ENCODE measurements around the gene LAMC1. TPM values are rescaled to one million over a fixed set of nuclear protein-coding genes. Genes with fewer than 3 reads are reported as not detected.

The LAMC1 gene
- total and polyA plus RNA-seq, 3 donors from 2014 or later, result 64.5 to 112 (median 106) TPM

DNA sequence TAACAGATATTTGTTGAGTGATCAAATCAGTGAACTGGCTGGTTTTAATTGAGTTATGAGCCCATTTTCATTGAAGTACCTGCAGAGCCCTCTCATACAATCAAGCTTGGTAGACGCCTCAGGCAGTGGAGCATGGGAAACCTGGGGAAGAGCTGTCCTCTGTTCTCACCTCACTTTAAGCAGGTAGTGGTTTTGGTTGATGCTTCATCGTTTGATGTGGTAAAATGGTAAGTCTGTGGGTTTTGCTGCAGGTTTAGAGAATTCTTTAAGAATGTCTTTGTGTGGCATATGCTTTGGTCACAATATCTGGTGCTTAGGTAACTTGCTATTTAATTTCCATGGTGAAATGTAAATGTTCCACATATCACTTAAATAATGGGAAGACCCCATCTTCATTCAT is 10.0 kb downstream of the LAMC1 start:
- no peak for DNase-seq
- H3K4me1 ChIP-seq, result no peaks in the 10 kb centered on the region
- no peaks in the 10 kb centered on the region for H3K27me3 ChIP-seq
- intact Hi-C loops (cut with DNase I; ENCODE audit: low total_unique reads), result no loop called here
- TF ChIP-seq, protein P1, sequence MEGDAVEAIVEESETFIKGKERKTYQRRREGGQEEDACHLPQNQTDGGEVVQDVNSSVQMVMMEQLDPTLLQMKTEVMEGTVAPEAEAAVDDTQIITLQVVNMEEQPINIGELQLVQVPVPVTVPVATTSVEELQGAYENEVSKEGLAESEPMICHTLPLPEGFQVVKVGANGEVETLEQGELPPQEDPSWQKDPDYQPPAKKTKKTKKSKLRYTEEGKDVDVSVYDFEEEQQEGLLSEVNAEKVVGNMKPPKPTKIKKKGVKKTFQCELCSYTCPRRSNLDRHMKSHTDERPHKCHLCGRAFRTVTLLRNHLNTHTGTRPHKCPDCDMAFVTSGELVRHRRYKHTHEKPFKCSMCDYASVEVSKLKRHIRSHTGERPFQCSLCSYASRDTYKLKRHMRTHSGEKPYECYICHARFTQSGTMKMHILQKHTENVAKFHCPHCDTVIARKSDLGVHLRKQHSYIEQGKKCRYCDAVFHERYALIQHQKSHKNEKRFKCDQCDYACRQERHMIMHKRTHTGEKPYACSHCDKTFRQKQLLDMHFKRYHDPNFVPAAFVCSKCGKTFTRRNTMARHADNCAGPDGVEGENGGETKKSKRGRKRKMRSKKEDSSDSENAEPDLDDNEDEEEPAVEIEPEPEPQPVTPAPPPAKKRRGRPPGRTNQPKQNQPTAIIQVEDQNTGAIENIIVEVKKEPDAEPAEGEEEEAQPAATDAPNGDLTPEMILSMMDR (IDR thresholded peaks at IDR 0.05), result no peak
- no peak for TF ChIP-seq POLR2A (IDR thresholded peaks at IDR 0.05)
- H3K4me3 ChIP-seq, result no peak overlapping the region
- H3K9me3 ChIP-seq, result no peaks in the 10 kb centered on the region
- 90 to 91% methylated on average over 2 of the region's 2 CpGs for WGBS, 2 donors
- no peaks in the 10 kb centered on the region for H3K36me3 ChIP-seq (ENCODE audit: low read depth, missing control alignments)
- H3K27ac ChIP-seq, result no peak overlapping the region

DNA sequence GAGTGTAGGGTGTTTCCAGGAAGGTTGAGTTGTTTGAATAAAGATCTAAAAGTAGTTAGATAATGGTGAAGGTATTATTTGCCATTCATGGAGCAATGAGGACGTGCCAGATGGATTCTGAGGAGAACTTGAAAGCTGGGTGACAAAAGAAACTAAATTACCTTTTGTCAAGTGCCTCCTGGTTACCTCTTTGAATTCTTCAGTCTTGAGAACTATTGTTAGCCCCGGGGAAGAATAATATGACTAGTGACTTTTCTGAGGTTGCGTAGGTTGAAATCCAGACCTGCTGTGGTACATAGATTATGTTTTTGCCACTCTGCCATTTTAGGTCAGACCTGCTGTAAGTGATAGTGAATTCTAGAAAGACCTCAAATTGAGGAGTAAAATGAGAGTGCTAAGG is 11.5 kb downstream of the LAMC1 start:
- Histone ChIP-seq H3K27me3 (no peaks in the 10 kb centered on the region), H3K27ac (no peak overlapping the region), H3K4me1 (no peaks in the 10 kb centered on the region), H3K4me3 (no peak overlapping the region), H3K36me3 (ENCODE audit: low read depth, missing control alignments) (no peaks in the 10 kb centered on the region), H3K9me3 (no peaks in the 10 kb centered on the region)
- no peak for TF ChIP-seq POLR2A (IDR thresholded peaks at IDR 0.05)
- TF ChIP-seq, protein P1 (IDR thresholded peaks at IDR 0.05), result no peak
- no peak for DNase-seq
- WGBS, 2 donors, result 80 to 89% methylated on average over 3 of the region's 3 CpGs
- intact Hi-C loops (cut with DNase I; ENCODE audit: low total_unique reads), result no loop called here

DNA sequence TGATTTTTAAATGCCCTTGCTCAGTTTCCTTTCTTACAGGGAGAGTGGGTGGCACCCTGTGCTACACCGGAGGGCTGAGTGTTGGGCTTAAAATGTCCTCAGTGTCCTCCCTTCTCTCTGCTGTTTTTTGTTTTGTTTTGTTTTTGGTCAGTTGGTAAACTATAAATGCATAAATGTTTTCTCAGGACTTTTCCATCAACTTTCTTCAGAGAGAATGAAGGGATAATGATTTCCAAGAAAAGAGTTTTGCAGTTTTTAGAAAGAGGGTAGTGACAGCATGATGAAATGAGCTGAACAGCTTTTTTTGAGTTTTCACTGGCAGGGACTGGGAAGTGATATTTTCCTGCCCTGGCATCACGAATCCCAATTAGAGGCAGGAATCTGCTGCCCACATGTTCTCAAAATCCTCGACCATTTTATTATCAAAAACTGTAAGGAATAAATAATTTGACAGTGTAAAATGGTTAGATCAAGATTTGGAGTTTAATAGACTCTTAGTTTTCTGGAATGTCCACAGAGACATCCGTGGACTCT is 15.2 kb downstream of the LAMC1 start:
- intact Hi-C loops (cut with DNase I; ENCODE audit: low total_unique reads), result no loop called here
- Histone ChIP-seq H3K27ac (no peak overlapping the region), H3K36me3 (ENCODE audit: low read depth, missing control alignments) (no peaks in the 10 kb centered on the region), H3K9me3 (no peaks in the 10 kb centered on the region), H3K4me3 (no peak overlapping the region), H3K27me3 (no peaks in the 10 kb centered on the region), H3K4me1 (peaks cover 6% of the 10 kb centered on the region)
- no peak for DNase-seq
- WGBS, 2 donors, result 50 to 73% methylated on average over 4 of the region's 4 CpGs
- no peak for TF ChIP-seq POLR2A (IDR thresholded peaks at IDR 0.05)
- TF ChIP-seq, protein P1 (IDR thresholded peaks at IDR 0.05), result no peak

DNA sequence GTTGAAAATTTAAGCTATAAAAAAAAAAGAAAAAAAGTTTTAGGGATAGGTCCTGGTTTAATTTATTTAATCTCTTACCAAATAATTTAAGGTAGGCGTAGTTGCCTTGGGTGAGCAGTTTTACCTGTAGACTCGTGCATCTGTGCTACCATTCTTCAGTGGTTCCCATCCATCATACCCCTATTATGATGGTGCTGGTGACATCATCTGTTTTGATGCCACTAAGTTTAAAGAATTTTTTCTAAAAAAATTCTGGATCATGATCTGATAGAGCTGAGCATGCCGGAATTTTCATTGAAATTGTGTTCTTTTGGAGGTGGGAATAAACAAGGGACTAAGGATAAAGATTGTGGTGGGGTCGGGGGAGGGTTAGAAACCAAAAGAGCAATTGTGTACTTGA is 15.7 kb downstream of the LAMC1 start:
- H3K4me1 ChIP-seq, result peaks cover 9% of the 10 kb centered on the region
- no peaks in the 10 kb centered on the region for H3K9me3 ChIP-seq
- no peak overlapping the region for H3K4me3 ChIP-seq
- H3K27ac ChIP-seq, result no peak overlapping the region
- no peak for DNase-seq
- TF ChIP-seq, protein P1 (IDR thresholded peaks at IDR 0.05), result no peak
- no peak for TF ChIP-seq POLR2A (IDR thresholded peaks at IDR 0.05)
- no peaks in the 10 kb centered on the region for H3K27me3 ChIP-seq
- intact Hi-C loops (cut with DNase I; ENCODE audit: low total_unique reads), result no loop called here
- WGBS, 2 donors, result 89 to 97% methylated on average over 4 of the region's 4 CpGs
- no peaks in the 10 kb centered on the region for H3K36me3 ChIP-seq (ENCODE audit: low read depth, missing control alignments)

DNA sequence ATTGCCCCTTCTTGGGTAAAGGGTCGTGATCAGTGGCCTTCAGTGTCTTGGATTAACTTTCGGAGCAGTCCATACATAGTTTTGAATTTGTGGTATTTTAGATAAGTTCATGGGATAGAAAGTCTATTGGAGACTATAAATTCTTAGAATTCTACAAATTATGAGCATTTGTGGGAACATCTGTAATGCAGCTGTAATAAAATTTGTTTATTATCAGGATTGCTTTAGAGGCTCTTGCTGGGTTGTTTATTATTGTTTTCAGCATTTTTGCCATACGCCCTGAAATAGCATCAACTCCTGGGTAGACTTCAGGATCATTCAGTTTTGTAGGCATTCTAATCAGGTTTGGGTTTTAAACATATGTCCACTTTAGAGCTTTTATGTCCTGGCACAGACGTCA is 16.1 kb downstream of the LAMC1 start:
- Histone ChIP-seq H3K27me3 (no peaks in the 10 kb centered on the region), H3K4me3 (no peak overlapping the region), H3K36me3 (ENCODE audit: low read depth, missing control alignments) (no peaks in the 10 kb centered on the region), H3K27ac (no peak overlapping the region), H3K4me1 (peaks cover 11% of the 10 kb centered on the region), H3K9me3 (no peaks in the 10 kb centered on the region)
- WGBS, 2 donors, result 81 to 88% methylated on average over 4 of the region's 4 CpGs
- no peak for TF ChIP-seq POLR2A (IDR thresholded peaks at IDR 0.05)
- TF ChIP-seq, protein P1 (IDR thresholded peaks at IDR 0.05), result no peak
- no peak for DNase-seq
- intact Hi-C loops (cut with DNase I; ENCODE audit: low total_unique reads), result no loop called here
